H1 (cell line): ENCODE results near the gene RASSF10. TPM values are rescaled to one million over a fixed set of nuclear protein-coding genes. Genes with fewer than 3 reads are reported as not detected.

Source experiments
- CBX5 ChIP-seq: fragments of 300-800, 300-1000 bp; sonication (generic); IDR thresholded peaks from 2 replicates; pipeline ENCODE4 v1.7.1; 2016; ENCODE audit warnings: antibody characterized with exemption, low read length, low read depth
- EGR1 ChIP-seq: IDR thresholded peaks from 2 replicates; pipeline ENCODE4 v1.6.1; 2011; ENCODE audit warnings: low read depth, low read length, borderline replicate concordance
- MAFK ChIP-seq: IDR thresholded peaks from 2 replicates; pipeline ENCODE4 v1.6.1; 2012; ENCODE audit warnings: low read depth, mild to moderate bottlenecking, improper control_type of control experiment, low read length
- RXRA ChIP-seq: IDR thresholded peaks from 2 replicates; pipeline ENCODE4 v1.6.1; 2011; ENCODE audit warnings: low read depth, mild to moderate bottlenecking, low read length, moderate library complexity; ENCODE audit not compliant: insufficient read depth
- SIX5 ChIP-seq: IDR thresholded peaks from 2 replicates; pipeline ENCODE4 v1.6.1; 2011; ENCODE audit warnings: mild to moderate bottlenecking, low read depth, low read length
- SP1 ChIP-seq: IDR thresholded peaks from 2 replicates; pipeline ENCODE4 v1.6.1; 2011; ENCODE audit warnings: low read depth, low read length
- SRF ChIP-seq: IDR thresholded peaks from 2 replicates; pipeline ENCODE4 v1.6.1; 2011; ENCODE audit warnings: mild to moderate bottlenecking, low read depth, low read length, moderate library complexity
- TCF12 ChIP-seq: IDR thresholded peaks from 2 replicates; pipeline ENCODE4 v1.6.1; 2011; ENCODE audit warnings: low read depth, mild to moderate bottlenecking, low read length
- YY1 ChIP-seq: IDR thresholded peaks from 2 replicates; pipeline ENCODE4 v1.6.1; 2011; ENCODE audit warnings: low read depth, mild to moderate bottlenecking, low read length
- polyA plus RNA-seq, 7 experiments: library from polyadenylated mRNA; depleted of rRNA in 3 of 7; stranded (reverse) in 5 of 7; unstranded in 2 of 7; fragments of >200 nt in 5 of 7; fragments of 200-250 nt in 2 of 7; gene quantifications; 1 replicate in 5 of 7; 2 replicates in 1 of 7; 4 replicates in 1 of 7; pipeline versions ENCODE4 v1.2.1 to v1.2.3, GENCODE V29; 2011 to 2013; ENCODE audit warnings: missing spikeins in 2 of 7, mixed read lengths in 2 of 7
- total RNA-seq: library from RNA; stranded (reverse); fragmentation: NEBNext Ultra II Directional; extraction: Animal tissue kit (Norgen Biotek cat#: 25700); gene quantifications from 2 replicates; pipeline ENCODE4 v1.2.1, GENCODE V29; 2021
- TF ChIP-seq, protein P1 (sequence below): fragments of 300-600 bp; sonication (generic); IDR thresholded peaks from 2 replicates; pipeline ENCODE4 v1.7.1; 2012; ENCODE audit warnings: low read length, moderate library complexity, mild to moderate bottlenecking, inconsistent platforms; ENCODE audit not compliant: insufficient replicate concordance
- TF ChIP-seq, protein P2 (sequence below): IDR thresholded peaks from 2 replicates; pipeline ENCODE4 v1.6.1; 2012; ENCODE audit warnings: inconsistent platforms
- TF ChIP-seq, protein P3 (sequence below): IDR thresholded peaks from 2 replicates; pipeline ENCODE4 v1.6.1; 2011; ENCODE audit warnings: low read depth, mild to moderate bottlenecking, low read length; ENCODE audit not compliant: insufficient read depth

RASSF10 gene
- total and polyA plus RNA-seq, 2 of the 8 experiments (the other 6 are each of a cell fraction or from before 2014, with no cell fraction given): 0.51 to 1.8 TPM

DNA sequence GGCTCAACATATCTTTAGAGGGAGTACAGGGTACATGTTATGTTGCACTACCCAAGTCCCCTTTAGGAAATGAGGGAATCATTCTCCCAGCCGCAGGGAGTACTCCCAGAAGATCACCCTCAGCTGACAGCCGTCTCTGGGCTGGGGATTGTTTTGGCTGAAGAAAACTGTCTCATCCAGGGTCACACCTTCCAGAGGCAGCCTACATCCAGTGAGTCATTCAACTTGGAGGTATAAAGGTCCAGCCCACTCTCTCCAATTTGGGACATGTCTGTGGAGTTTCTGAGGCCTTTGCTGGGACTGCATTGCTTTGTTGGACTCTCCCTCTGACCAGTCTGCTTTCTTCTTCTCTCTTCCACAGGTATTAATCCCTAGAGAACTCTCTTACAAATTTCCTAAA lies 42.1 kb downstream of the RASSF10 start (continued):
- TF ChIP-seq, protein P1, sequence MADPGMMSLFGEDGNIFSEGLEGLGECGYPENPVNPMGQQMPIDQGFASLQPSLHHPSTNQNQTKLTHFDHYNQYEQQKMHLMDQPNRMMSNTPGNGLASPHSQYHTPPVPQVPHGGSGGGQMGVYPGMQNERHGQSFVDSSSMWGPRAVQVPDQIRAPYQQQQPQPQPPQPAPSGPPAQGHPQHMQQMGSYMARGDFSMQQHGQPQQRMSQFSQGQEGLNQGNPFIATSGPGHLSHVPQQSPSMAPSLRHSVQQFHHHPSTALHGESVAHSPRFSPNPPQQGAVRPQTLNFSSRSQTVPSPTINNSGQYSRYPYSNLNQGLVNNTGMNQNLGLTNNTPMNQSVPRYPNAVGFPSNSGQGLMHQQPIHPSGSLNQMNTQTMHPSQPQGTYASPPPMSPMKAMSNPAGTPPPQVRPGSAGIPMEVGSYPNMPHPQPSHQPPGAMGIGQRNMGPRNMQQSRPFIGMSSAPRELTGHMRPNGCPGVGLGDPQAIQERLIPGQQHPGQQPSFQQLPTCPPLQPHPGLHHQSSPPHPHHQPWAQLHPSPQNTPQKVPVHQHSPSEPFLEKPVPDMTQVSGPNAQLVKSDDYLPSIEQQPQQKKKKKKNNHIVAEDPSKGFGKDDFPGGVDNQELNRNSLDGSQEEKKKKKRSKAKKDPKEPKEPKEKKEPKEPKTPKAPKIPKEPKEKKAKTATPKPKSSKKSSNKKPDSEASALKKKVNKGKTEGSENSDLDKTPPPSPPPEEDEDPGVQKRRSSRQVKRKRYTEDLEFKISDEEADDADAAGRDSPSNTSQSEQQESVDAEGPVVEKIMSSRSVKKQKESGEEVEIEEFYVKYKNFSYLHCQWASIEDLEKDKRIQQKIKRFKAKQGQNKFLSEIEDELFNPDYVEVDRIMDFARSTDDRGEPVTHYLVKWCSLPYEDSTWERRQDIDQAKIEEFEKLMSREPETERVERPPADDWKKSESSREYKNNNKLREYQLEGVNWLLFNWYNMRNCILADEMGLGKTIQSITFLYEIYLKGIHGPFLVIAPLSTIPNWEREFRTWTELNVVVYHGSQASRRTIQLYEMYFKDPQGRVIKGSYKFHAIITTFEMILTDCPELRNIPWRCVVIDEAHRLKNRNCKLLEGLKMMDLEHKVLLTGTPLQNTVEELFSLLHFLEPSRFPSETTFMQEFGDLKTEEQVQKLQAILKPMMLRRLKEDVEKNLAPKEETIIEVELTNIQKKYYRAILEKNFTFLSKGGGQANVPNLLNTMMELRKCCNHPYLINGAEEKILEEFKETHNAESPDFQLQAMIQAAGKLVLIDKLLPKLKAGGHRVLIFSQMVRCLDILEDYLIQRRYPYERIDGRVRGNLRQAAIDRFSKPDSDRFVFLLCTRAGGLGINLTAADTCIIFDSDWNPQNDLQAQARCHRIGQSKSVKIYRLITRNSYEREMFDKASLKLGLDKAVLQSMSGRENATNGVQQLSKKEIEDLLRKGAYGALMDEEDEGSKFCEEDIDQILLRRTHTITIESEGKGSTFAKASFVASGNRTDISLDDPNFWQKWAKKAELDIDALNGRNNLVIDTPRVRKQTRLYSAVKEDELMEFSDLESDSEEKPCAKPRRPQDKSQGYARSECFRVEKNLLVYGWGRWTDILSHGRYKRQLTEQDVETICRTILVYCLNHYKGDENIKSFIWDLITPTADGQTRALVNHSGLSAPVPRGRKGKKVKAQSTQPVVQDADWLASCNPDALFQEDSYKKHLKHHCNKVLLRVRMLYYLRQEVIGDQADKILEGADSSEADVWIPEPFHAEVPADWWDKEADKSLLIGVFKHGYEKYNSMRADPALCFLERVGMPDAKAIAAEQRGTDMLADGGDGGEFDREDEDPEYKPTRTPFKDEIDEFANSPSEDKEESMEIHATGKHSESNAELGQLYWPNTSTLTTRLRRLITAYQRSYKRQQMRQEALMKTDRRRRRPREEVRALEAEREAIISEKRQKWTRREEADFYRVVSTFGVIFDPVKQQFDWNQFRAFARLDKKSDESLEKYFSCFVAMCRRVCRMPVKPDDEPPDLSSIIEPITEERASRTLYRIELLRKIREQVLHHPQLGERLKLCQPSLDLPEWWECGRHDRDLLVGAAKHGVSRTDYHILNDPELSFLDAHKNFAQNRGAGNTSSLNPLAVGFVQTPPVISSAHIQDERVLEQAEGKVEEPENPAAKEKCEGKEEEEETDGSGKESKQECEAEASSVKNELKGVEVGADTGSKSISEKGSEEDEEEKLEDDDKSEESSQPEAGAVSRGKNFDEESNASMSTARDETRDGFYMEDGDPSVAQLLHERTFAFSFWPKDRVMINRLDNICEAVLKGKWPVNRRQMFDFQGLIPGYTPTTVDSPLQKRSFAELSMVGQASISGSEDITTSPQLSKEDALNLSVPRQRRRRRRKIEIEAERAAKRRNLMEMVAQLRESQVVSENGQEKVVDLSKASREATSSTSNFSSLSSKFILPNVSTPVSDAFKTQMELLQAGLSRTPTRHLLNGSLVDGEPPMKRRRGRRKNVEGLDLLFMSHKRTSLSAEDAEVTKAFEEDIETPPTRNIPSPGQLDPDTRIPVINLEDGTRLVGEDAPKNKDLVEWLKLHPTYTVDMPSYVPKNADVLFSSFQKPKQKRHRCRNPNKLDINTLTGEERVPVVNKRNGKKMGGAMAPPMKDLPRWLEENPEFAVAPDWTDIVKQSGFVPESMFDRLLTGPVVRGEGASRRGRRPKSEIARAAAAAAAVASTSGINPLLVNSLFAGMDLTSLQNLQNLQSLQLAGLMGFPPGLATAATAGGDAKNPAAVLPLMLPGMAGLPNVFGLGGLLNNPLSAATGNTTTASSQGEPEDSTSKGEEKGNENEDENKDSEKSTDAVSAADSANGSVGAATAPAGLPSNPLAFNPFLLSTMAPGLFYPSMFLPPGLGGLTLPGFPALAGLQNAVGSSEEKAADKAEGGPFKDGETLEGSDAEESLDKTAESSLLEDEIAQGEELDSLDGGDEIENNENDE: no peak
- TF ChIP-seq TCF12 (no peak), EGR1 (no peak), CBX5 (no peak), SP1 (no peak), RXRA (no peak), YY1 (no peak), SIX5 (no peak), MAFK (no peak), SRF (no peak)
- TF ChIP-seq, protein P2, sequence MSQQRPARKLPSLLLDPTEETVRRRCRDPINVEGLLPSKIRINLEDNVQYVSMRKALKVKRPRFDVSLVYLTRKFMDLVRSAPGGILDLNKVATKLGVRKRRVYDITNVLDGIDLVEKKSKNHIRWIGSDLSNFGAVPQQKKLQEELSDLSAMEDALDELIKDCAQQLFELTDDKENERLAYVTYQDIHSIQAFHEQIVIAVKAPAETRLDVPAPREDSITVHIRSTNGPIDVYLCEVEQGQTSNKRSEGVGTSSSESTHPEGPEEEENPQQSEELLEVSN: no peak
- TF ChIP-seq, protein P3, sequence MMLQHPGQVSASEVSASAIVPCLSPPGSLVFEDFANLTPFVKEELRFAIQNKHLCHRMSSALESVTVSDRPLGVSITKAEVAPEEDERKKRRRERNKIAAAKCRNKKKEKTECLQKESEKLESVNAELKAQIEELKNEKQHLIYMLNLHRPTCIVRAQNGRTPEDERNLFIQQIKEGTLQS: no peak
